Activated B cell treated with CpG ODN at 0.5 μM for 24 hours (primary cell): Measurements from ENCODE around the gene UTP11. TPM values are rescaled to one million over a fixed set of nuclear protein-coding genes. Genes with fewer than 3 reads are reported as not detected.

ENCODE experiments used
- ATAC-seq: fragments of 200-7000 bp; cut with Tn5 transposase; one replicate; pipeline ENCODE4 v1.10.0; 2021; ENCODE audit warnings: low read depth, mild to moderate bottlenecking, moderate library complexity
- CTCF ChIA-PET: fragments of 350-600 bp; sonication (Branson Sonifier 250); formaldehyde crosslinking; loops from one replicate; lab custom pipeline; 2021; ENCODE audit warnings: antibody characterized with exemption; lab: Charles Lee
- POLR2A ChIA-PET: fragments of 350-600 bp; sonication (Branson Sonifier 250); formaldehyde crosslinking; loops from one replicate; lab custom pipeline; 2021; ENCODE audit warnings: antibody characterized with exemption; lab: Charles Lee
- DNase-seq: peaks from one replicate; pipeline ENCODE4 v3.0.0; 2022
- H3K27ac Mint-ChIP-seq: one replicate; pipeline ENCODE4 v1.8.0; 2020; ENCODE audit warnings: mixed read lengths
- H3K27me3 Mint-ChIP-seq: one replicate; pipeline ENCODE4 v1.8.0; 2021; ENCODE audit warnings: mixed read lengths
- H3K36me3 Mint-ChIP-seq: one replicate; pipeline ENCODE4 v1.8.0; 2021; ENCODE audit warnings: low read depth, mixed read lengths
- H3K4me1 Mint-ChIP-seq: one replicate; pipeline ENCODE4 v1.8.0; 2021; ENCODE audit warnings: mixed read lengths
- H3K4me3 Mint-ChIP-seq: one replicate; pipeline ENCODE4 v1.8.0; 2020; ENCODE audit warnings: mild to moderate bottlenecking, mixed read lengths
- H3K9me3 Mint-ChIP-seq: one replicate; pipeline ENCODE4 v1.8.0; 2020; ENCODE audit warnings: mixed read lengths
- intact Hi-C: fragments of 100-400 bp; cut with micrococcal nuclease; formaldehyde crosslinking; loops from one replicate; pipeline ENCODE4 v1.15.1; 2024
- total RNA-seq: library from RNA; stranded (reverse); gene quantifications from 2 replicates; pipeline ENCODE4 v1.2.3, GENCODE V29; 2022
- TF ChIP-seq, protein P1 (sequence below): fragments of 200-600 bp; IDR thresholded peaks from one replicate; pipeline ENCODE4 v1.8.0; 2022; ENCODE audit warnings: antibody characterized with exemption, mild to moderate bottlenecking

UTP11 gene
- total RNA-seq, 1 donor from 2014 or later: 26.1 TPM

DNA sequence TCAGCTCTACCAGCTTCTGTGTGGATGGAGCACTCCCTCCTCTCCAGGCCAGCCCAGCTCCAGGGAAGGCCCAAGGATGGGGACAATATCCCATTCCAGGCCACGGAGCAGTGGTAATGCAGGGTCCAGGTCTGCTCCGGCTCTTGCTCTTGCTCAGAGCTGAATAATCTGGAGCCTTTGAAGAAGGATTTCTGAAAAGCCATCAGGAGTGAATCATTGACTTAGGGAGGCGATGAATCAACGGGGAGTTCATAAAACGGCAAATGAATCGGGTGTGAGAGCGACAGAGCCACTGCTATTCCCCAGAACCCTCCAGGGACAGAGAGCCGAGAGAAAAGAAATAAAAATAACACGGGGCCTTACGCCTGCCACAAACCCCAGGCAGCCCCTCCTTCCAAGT, 26.3 kb downstream of the UTP11 start:
- POLR2A ChIA-PET: no interaction called here
- no peaks in the 10 kb centered on the region for H3K9me3 Mint-ChIP-seq
- no peak for DNase-seq

DNA sequence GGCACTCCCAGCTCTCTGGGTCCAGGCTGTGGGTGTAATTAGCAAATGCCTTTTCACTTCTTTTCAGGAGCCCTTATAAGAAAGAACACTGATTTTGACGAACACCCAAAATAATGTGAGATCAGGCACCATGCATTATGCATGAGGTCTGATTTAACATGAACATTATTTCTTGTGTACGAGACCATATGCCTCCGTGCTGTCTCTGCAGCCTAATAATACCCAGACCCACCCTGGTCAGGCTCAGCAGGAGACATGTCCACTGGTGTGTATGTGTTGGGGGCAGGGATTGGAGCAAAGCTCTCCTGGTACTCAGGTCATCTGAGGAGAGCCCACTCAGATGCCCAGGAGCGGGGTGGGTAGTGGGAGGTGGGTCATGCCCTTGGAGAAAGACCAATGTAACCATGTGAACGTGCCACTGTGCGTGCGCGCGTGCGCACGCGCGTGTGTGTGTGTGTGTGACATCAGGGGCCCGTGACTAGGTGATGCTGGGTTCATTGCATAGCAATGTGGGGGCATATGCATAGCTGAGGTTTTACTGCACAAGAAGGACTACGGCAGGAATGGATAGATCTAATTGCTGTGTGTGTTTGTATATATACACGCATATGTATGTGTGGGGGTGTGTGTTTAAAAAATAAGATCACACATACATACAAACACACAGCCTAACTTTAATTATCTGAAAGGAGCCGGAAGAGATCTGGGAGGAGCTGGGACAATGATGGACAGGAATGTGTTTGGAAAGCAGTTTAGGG, 27.0 kb downstream of the UTP11 start:
- ATAC-seq: no peak
- POLR2A ChIA-PET: no interaction called here

More for the DNA sequence above, 26.3 kb downstream of the UTP11 start:
- Mint-ChIP-seq H3K36me3 (no peaks in the 10 kb centered on the region), H3K27ac (no peak overlapping the region), H3K27me3 (peaks cover 45% of the 10 kb centered on the region), H3K4me1 (peaks cover 6% of the 10 kb centered on the region), H3K4me3 (no peak overlapping the region)
- intact Hi-C loops: no loop called here
- CTCF ChIA-PET: no interaction called here
- ATAC-seq: no peak
- TF ChIP-seq, protein P1, sequence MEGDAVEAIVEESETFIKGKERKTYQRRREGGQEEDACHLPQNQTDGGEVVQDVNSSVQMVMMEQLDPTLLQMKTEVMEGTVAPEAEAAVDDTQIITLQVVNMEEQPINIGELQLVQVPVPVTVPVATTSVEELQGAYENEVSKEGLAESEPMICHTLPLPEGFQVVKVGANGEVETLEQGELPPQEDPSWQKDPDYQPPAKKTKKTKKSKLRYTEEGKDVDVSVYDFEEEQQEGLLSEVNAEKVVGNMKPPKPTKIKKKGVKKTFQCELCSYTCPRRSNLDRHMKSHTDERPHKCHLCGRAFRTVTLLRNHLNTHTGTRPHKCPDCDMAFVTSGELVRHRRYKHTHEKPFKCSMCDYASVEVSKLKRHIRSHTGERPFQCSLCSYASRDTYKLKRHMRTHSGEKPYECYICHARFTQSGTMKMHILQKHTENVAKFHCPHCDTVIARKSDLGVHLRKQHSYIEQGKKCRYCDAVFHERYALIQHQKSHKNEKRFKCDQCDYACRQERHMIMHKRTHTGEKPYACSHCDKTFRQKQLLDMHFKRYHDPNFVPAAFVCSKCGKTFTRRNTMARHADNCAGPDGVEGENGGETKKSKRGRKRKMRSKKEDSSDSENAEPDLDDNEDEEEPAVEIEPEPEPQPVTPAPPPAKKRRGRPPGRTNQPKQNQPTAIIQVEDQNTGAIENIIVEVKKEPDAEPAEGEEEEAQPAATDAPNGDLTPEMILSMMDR: no peak

DNA sequence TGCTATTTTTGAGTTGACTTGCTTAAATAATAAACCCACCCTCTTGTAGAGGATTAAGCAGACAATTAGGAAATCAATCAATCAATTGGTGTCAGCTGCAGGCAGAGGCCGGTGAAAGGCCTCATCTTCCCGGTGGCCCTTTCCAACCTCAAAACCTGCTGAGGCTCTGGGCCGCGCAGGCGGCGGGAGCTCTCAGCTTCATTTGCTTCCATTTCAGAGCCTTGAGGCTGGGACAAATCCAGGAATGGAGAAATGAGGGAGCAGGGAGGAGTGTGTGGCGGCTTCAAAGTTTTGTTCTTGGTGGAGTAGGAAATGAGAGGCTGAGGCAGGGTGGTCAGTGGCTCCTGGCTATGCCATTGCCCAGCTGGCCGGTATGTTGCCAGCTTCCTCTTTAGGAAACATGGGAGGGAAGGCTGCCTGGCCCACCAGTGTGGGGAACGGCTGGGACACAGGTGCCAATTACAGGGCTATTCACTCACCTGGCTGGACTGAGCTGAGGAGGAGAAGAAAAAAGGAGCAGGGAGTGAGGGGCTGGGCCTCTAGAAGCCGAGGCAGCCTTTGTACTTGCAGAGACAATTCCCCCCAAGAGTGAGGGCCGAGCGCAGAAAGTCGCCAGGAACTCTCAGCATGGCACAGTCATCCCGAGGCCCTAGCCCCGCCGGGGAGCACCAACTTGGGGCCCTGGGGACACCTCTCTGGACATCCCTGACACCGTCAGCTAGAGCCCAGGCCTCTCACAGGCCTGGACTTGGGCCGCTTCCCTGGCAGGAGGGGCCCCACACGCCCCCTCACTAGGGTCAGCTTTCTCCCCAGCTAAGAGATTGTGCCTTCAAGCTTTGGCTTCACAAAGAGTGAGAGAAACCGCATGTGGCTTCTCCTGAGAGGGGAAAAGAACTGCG, 29.7 kb downstream of the UTP11 start:
- POLR2A ChIA-PET: interaction anchor here (1.4 to 1.5 kb wide), 2 partner anchors 9 to 20 kb away, joined by 3 read pairs; no protein-coding TSS in a partner anchor
- peaks cover 50% of the 10 kb centered on the region for H3K27me3 Mint-ChIP-seq
- H3K4me3 Mint-ChIP-seq: no peak overlapping the region
- no peak for DNase-seq
- CTCF ChIA-PET: interaction anchor here (3.1 kb wide), 1 partner anchor 29 kb away, joined by 21 read pairs; no protein-coding TSS in a partner anchor
- H3K4me1 Mint-ChIP-seq: peaks cover 17% of the 10 kb centered on the region
- H3K27ac Mint-ChIP-seq: no peak overlapping the region
- ATAC-seq: no peak
- TF ChIP-seq, protein P1: no peak
- H3K9me3 Mint-ChIP-seq: no peaks in the 10 kb centered on the region
- H3K36me3 Mint-ChIP-seq: no peaks in the 10 kb centered on the region
- intact Hi-C loops: loop anchor here (5.0 kb wide), 1 partner anchor 775 kb away; no protein-coding TSS in a partner anchor

More for the DNA sequence above, 27.0 kb downstream of the UTP11 start:
- intact Hi-C loops: loop anchor here (1.0 to 5.0 kb wide), 2 partner anchors 33 to 778 kb away; no protein-coding TSS in a partner anchor
- Mint-ChIP-seq H3K4me1 (peaks cover 11% of the 10 kb centered on the region), H3K27me3 (peaks cover 49% of the 10 kb centered on the region), H3K4me3 (no peak overlapping the region), H3K27ac (no peak overlapping the region), H3K9me3 (no peaks in the 10 kb centered on the region), H3K36me3 (no peaks in the 10 kb centered on the region)
- CTCF ChIA-PET: interaction anchor here (1.0 to 3.1 kb wide), 2 partner anchors 32 to 134 kb away, joined by 3 to 21 read pairs; no protein-coding TSS in a partner anchor
- TF ChIP-seq, protein P1: no peak
- DNase-seq: no peak

DNA sequence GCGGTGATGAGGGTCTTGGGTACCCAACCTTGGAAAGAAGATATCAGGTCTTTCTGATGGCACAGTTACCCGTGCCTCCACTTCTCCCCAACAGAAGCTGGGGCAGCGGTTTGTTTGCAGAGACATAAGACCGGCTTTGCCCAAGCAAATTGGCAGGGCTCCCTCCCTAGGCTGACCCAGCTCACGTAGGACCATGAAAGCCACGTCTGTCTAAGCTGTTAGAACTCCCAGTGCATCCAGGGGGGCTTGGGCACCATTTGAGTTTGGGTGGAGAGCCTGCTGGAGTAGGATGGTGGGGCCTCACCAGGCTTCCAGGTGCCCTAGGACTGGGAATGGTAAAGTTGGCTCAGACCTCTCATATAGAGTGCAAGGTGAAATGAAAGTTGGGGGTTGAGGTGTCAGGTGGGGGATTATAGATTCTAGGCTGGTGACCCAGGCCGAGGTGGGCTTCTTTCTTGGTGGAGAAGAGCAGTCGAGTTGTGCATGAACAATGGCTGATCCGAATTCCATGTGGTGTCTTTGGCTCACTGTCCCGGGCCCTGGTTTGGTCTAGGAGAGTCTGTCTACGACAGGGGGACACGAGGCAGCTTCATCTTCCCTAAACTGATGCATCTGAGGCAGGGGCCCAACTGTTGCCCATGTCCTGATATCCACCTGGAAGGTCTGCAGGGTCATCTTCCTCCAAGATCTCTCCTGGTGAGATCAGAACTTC, 30.7 kb downstream of the UTP11 start:
- H3K4me3 Mint-ChIP-seq: no peak overlapping the region
- ChIA-PET POLR2A (interaction anchor here (1.4 to 1.5 kb wide), 2 partner anchors 10 to 19 kb away, joined by 3 read pairs; no protein-coding TSS in a partner anchor), CTCF (no interaction called here)

More for the DNA sequence above, 30.7 kb downstream of the UTP11 start:
- H3K4me1 Mint-ChIP-seq: peaks cover 19% of the 10 kb centered on the region
- H3K27ac Mint-ChIP-seq: no peak overlapping the region
- intact Hi-C loops: loop anchor here (5.0 kb wide), 1 partner anchor 774 kb away; no protein-coding TSS in a partner anchor
- no peaks in the 10 kb centered on the region for H3K9me3 Mint-ChIP-seq
- H3K27me3 Mint-ChIP-seq: peaks cover 50% of the 10 kb centered on the region
- DNase-seq (no peak), ATAC-seq (no peak)
- TF ChIP-seq, protein P1: no peak
- H3K36me3 Mint-ChIP-seq: no peaks in the 10 kb centered on the region
